ENCODE data around the gene TMEM101. TPM values are rescaled to one million over a fixed set of nuclear protein-coding genes. Genes with fewer than 3 reads are reported as not detected.

Gene TMEM101
- total and polyA plus RNA-seq, 2 of the 13 experiments (the other 11 are each of a cell fraction or from before 2014, with no cell fraction given): 72.0 to 100 TPM

- TF ChIP-seq TERF1 (CRISPR knock-in tag; IDR thresholded peaks at IDR 0.05): 0 out of 2 replicates have a peak, but pooled peaks have one; percentile 66
- TF ChIP-seq POGZ (CRISPR knock-in tag; IDR thresholded peaks at IDR 0.05): peak; percentile 18; the same call in 1 of the 2 replicates
- TF ChIP-seq, protein P1, sequence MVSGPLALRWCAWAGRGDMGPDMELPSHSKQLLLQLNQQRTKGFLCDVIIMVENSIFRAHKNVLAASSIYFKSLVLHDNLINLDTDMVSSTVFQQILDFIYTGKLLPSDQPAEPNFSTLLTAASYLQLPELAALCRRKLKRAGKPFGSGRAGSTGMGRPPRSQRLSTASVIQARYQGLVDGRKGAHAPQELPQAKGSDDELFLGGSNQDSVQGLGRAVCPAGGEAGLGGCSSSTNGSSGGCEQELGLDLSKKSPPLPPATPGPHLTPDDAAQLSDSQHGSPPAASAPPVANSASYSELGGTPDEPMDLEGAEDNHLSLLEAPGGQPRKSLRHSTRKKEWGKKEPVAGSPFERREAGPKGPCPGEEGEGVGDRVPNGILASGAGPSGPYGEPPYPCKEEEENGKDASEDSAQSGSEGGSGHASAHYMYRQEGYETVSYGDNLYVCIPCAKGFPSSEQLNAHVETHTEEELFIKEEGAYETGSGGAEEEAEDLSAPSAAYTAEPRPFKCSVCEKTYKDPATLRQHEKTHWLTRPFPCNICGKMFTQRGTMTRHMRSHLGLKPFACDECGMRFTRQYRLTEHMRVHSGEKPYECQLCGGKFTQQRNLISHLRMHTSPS (CRISPR knock-in tag; IDR thresholded peaks at IDR 0.05; ENCODE audit: low read depth): peak; percentile 59
- peak; percentile 44; the same call in 1 of the 2 replicates for TF ChIP-seq MIXL1 (CRISPR knock-in tag; IDR thresholded peaks at IDR 0.05)
- no peak for TF ChIP-seq KMT2B (CRISPR knock-in tag; IDR thresholded peaks at IDR 0.05)
- peak; percentile 45 for TF ChIP-seq SALL1 (CRISPR knock-in tag; IDR thresholded peaks at IDR 0.05)
- no peak for TF ChIP-seq ARHGAP35 (CRISPR knock-in tag; IDR thresholded peaks at IDR 0.05; ENCODE audit: borderline replicate concordance)
- TF ChIP-seq ESRRA (CRISPR knock-in tag; IDR thresholded peaks at IDR 0.05; ENCODE audit: low read depth): no peak
- peak; percentile 81 for TF ChIP-seq UBTF (CRISPR knock-in tag; IDR thresholded peaks at IDR 0.05)
- TF ChIP-seq MEF2D (CRISPR knock-in tag; IDR thresholded peaks at IDR 0.05): no peak
- TF ChIP-seq, protein P2, sequence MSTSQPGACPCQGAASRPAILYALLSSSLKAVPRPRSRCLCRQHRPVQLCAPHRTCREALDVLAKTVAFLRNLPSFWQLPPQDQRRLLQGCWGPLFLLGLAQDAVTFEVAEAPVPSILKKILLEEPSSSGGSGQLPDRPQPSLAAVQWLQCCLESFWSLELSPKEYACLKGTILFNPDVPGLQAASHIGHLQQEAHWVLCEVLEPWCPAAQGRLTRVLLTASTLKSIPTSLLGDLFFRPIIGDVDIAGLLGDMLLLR (CRISPR knock-in tag; IDR thresholded peaks at IDR 0.05): peak; percentile 36; the same call in 1 of the 2 replicates
- peak; percentile 59; the same call in 1 of the 2 replicates for TF ChIP-seq SNAPC2 (CRISPR knock-in tag; IDR thresholded peaks at IDR 0.05)
- TF ChIP-seq RCOR2 (CRISPR knock-in tag; IDR thresholded peaks at IDR 0.05): no peak
- no peak for TF ChIP-seq SMC3 (IDR thresholded peaks at IDR 0.05; ENCODE audit: low read length)
- no peak for TF ChIP-seq ZNF335 (CRISPR knock-in tag; IDR thresholded peaks at IDR 0.05)
- no peak for TF ChIP-seq ISX (CRISPR knock-in tag; conservative IDR thresholded peaks at IDR 0.05)
- TF ChIP-seq SMAD1 (CRISPR knock-in tag; IDR thresholded peaks at IDR 0.05; ENCODE audit: borderline replicate concordance, low read depth): peak; percentile 32; the same call in 1 of the 2 replicates
- peak; percentile 25 for TF ChIP-seq SPEN (CRISPR knock-in tag; IDR thresholded peaks at IDR 0.05; ENCODE audit: low read depth)
- TF ChIP-seq, protein P3, sequence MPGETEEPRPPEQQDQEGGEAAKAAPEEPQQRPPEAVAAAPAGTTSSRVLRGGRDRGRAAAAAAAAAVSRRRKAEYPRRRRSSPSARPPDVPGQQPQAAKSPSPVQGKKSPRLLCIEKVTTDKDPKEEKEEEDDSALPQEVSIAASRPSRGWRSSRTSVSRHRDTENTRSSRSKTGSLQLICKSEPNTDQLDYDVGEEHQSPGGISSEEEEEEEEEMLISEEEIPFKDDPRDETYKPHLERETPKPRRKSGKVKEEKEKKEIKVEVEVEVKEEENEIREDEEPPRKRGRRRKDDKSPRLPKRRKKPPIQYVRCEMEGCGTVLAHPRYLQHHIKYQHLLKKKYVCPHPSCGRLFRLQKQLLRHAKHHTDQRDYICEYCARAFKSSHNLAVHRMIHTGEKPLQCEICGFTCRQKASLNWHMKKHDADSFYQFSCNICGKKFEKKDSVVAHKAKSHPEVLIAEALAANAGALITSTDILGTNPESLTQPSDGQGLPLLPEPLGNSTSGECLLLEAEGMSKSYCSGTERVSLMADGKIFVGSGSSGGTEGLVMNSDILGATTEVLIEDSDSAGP (CRISPR knock-in tag; IDR thresholded peaks at IDR 0.05; ENCODE audit: borderline replicate concordance): peak; percentile 67
- TF ChIP-seq TEAD3 (CRISPR knock-in tag; optimal IDR thresholded peaks at IDR 0.05; ENCODE audit: borderline replicate concordance): no peak
- TF ChIP-seq BHLHE40 (IDR thresholded peaks at IDR 0.05; ENCODE audit: low read length): peak; percentile 27; the same call in 1 of the 2 replicates
These were observed 9.8 kb downstream of the TMEM101 start (continued) for GRCh38 chr17:44004761-44005526.

Data from HepG2 (cell line).